ENCODE results near the gene TNFAIP8. TPM values are rescaled to one million over a fixed set of nuclear protein-coding genes. Genes with fewer than 3 reads are reported as not detected.
A peak's percentile ranks its signal among the peaks of the same experiment; 100 is the strongest.

Gene TNFAIP8
- total and polyA plus RNA-seq, 9 of the 15 experiments (the other 6 are each of a cell fraction or from before 2014, with no cell fraction given) = 29.9 to 52.2 (median 44.8) TPM

DNA sequence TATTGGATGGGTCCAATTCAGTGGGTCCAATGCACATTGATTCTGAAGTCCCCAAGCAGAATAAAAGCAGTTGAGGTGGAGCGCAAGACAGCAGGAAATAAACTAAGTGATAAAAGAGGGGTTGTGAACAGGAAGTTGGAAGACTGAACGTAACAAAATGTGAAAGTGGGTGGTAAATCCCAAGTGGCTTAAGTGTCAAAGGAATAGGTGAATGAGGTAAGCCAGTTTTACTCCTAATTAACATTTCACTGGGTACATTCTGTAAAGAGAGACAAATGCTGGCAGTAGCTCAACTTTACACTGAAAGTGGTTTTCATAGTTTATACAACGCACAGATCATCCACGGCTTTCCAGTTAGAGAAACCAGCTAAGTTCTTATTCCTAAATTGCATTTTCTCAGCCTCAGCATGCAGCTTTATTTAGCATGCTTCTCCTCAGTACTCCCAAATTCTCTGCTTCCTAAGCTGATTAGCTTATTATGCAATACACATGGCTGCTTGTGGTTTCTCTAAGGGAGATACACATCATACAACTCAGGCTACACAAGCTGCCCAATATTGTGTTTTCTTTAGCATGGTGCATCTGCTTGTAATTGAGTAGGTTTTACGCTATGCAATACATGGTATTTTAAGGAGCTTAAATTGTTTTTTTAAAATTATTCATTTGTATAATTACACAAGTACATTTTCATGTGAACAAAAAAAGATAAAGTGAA is 62.2 kb downstream of the TNFAIP8 start (continued):
- TF ChIP-seq FOXK2 (conservative IDR thresholded peaks at IDR 0.05 in 1 of 2, IDR thresholded peaks at IDR 0.05 in 1 of 2; ENCODE audit: low read depth in 2 of 2) (no peak; a peak in 1 of 4 replicates), POLR3G (IDR thresholded peaks at IDR 0.05; ENCODE audit: extremely low read depth, insufficient read length, insufficient replicate concordance) (no peak), SMARCC2 (IDR thresholded peaks at IDR 0.05; ENCODE audit: low read depth) (no peak), NFYB (IDR thresholded peaks at IDR 0.05; ENCODE audit: extremely low read depth, insufficient read length) (no peak), ZNF77 (CRISPR knock-in tag; IDR thresholded peaks at IDR 0.05) (no peak), CREM (IDR thresholded peaks at IDR 0.05; ENCODE audit: low read depth) (no peak), PHB (CRISPR knock-in tag; IDR thresholded peaks at IDR 0.05) (no peak), RBM17 (IDR thresholded peaks at IDR 0.05; ENCODE audit: borderline replicate concordance, low read depth, low read length) (no peak), SP1 (CRISPR knock-in tag; IDR thresholded peaks at IDR 0.05) (no peak)
- TF ChIP-seq, protein P1, sequence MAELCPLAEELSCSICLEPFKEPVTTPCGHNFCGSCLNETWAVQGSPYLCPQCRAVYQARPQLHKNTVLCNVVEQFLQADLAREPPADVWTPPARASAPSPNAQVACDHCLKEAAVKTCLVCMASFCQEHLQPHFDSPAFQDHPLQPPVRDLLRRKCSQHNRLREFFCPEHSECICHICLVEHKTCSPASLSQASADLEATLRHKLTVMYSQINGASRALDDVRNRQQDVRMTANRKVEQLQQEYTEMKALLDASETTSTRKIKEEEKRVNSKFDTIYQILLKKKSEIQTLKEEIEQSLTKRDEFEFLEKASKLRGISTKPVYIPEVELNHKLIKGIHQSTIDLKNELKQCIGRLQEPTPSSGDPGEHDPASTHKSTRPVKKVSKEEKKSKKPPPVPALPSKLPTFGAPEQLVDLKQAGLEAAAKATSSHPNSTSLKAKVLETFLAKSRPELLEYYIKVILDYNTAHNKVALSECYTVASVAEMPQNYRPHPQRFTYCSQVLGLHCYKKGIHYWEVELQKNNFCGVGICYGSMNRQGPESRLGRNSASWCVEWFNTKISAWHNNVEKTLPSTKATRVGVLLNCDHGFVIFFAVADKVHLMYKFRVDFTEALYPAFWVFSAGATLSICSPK (IDR thresholded peaks at IDR 0.05; ENCODE audit: borderline replicate concordance) = no peak
- TF ChIP-seq, protein P2, sequence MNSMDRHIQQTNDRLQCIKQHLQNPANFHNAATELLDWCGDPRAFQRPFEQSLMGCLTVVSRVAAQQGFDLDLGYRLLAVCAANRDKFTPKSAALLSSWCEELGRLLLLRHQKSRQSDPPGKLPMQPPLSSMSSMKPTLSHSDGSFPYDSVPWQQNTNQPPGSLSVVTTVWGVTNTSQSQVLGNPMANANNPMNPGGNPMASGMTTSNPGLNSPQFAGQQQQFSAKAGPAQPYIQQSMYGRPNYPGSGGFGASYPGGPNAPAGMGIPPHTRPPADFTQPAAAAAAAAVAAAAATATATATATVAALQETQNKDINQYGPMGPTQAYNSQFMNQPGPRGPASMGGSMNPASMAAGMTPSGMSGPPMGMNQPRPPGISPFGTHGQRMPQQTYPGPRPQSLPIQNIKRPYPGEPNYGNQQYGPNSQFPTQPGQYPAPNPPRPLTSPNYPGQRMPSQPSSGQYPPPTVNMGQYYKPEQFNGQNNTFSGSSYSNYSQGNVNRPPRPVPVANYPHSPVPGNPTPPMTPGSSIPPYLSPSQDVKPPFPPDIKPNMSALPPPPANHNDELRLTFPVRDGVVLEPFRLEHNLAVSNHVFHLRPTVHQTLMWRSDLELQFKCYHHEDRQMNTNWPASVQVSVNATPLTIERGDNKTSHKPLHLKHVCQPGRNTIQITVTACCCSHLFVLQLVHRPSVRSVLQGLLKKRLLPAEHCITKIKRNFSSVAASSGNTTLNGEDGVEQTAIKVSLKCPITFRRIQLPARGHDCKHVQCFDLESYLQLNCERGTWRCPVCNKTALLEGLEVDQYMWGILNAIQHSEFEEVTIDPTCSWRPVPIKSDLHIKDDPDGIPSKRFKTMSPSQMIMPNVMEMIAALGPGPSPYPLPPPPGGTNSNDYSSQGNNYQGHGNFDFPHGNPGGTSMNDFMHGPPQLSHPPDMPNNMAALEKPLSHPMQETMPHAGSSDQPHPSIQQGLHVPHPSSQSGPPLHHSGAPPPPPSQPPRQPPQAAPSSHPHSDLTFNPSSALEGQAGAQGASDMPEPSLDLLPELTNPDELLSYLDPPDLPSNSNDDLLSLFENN (IDR thresholded peaks at IDR 0.05; ENCODE audit: low read depth in 2 of 2, low read length in 2 of 2) = peak in 1 of 2 experiments; percentile 33; a peak in 1 of 4 replicates
- TF ChIP-seq, protein P3, sequence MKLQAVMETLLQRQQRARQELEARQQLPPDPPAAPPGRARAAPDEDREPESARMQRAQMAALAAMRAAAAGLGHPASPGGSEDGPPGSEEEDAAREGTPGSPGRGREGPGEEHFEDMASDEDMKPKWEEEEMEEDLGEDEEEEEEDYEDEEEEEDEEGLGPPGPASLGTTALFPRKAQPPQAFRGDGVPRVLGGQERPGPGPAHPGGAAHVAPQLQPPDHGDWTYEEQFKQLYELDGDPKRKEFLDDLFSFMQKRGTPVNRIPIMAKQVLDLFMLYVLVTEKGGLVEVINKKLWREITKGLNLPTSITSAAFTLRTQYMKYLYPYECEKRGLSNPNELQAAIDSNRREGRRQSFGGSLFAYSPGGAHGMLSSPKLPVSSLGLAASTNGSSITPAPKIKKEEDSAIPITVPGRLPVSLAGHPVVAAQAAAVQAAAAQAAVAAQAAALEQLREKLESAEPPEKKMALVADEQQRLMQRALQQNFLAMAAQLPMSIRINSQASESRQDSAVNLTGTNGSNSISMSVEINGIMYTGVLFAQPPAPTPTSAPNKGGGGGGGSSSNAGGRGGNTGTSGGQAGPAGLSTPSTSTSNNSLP (IDR thresholded peaks at IDR 0.05; ENCODE audit: borderline replicate concordance, low read depth, low read length) = no peak; the same call in 1 of the 2 replicates
- TF ChIP-seq, protein P4, sequence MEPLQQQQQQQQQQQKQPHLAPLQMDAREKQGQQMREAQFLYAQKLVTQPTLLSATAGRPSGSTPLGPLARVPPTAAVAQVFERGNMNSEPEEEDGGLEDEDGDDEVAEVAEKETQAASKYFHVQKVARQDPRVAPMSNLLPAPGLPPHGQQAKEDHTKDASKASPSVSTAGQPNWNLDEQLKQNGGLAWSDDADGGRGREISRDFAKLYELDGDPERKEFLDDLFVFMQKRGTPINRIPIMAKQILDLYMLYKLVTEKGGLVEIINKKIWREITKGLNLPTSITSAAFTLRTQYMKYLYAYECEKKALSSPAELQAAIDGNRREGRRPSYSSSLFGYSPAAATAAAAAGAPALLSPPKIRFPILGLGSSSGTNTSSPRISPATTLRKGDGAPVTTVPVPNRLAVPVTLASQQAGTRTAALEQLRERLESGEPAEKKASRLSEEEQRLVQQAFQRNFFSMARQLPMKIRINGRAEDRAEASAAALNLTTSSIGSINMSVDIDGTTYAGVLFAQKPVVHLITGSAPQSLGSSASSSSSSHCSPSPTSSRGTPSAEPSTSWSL (CRISPR knock-in tag; IDR thresholded peaks at IDR 0.05; ENCODE audit: borderline replicate concordance) = no peak
- TF ChIP-seq, protein P5, sequence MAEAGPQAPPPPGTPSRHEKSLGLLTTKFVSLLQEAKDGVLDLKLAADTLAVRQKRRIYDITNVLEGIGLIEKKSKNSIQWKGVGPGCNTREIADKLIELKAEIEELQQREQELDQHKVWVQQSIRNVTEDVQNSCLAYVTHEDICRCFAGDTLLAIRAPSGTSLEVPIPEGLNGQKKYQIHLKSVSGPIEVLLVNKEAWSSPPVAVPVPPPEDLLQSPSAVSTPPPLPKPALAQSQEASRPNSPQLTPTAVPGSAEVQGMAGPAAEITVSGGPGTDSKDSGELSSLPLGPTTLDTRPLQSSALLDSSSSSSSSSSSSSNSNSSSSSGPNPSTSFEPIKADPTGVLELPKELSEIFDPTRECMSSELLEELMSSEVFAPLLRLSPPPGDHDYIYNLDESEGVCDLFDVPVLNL (CRISPR knock-in tag; IDR thresholded peaks at IDR 0.05; ENCODE audit: low read depth) = no peak
- TF ChIP-seq, protein P6, sequence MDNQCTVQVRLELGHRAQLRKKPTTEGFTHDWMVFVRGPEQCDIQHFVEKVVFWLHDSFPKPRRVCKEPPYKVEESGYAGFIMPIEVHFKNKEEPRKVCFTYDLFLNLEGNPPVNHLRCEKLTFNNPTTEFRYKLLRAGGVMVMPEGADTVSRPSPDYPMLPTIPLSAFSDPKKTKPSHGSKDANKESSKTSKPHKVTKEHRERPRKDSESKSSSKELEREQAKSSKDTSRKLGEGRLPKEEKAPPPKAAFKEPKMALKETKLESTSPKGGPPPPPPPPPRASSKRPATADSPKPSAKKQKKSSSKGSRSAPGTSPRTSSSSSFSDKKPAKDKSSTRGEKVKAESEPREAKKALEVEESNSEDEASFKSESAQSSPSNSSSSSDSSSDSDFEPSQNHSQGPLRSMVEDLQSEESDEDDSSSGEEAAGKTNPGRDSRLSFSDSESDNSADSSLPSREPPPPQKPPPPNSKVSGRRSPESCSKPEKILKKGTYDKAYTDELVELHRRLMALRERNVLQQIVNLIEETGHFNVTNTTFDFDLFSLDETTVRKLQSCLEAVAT (IDR thresholded peaks at IDR 0.05) = 0 out of 4 replicates have a peak, but pooled peaks have one; percentile 48 to 67
